Kasumi-1 (cell line): ENCODE results near the gene NATD1.

Experiments used
- DNase-seq, 2 experiments: peaks; one replicate each; lab custom pipeline; 2025; lab: John Stamatoyannopoulos, UW

The NATD1 gene

DNA sequence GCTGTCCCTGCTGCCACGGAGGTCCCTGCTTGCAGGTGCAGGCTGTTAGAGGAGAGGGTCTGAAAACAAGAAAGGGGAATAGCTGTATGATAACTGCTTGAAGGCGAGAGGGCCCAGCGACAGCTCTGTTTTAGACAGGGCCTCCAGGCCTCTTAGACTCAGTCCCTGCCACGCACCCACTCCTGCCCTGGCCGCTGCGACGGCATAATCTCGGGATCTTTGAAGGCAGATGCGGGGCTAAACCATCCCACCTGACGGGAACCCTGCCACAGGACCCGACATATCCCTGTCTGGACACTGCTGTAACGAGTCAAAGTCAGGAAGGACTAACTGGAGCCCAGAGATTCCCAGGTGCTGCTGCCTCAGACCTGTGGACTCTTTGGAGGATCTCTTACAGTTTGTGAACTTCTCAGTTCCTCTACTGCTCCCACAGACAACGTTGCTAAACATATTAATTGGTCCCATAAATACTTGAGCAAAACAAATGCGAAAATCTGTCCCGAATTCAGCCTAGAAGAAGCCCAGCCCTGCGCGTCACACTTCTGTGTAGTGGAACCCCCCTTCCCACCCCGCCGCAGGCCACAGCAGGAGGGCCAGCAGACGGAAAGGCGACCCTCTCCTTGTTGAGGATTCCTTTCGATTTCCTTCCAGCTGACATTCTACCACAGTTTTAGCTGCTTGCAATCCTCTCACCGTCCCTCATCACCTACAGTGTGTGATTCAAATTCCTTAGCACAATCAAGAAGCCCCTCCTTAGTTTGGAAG, 38.3 kb downstream of the NATD1 start:
- DNase-seq: no peak

GRCh38 chr17:21214015-21214776, 39.0 kb downstream of the NATD1 start, which contains the start of gene TMEM11:
Gene TMEM11, minus strand, starts transcription at chr17:21214161. Its CDS starts 9 bp downstream, at chr17:21214152.
- DNase-seq: peak; percentile 63 to 72

DNA sequence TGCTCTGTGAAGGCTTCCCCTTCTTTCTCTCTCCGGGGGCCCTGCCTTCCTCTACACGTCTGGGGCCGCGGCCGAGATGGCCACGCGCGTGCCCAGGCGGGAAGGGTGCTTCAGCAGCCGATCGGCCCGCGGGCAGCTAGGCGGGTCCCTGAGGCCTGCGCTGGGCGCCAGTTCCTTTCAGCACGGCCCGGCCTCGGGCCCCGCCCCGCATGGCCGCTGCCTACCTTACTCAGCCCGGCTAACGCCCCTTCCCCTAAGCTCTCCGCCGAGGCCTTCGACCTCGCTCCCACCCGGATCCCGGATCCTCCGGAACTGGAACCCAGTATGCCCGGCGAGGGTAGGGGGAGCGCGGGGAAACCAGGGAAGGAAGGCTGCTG, 39.6 kb downstream of the NATD1 start:
- DNase-seq: no peak

DNA sequence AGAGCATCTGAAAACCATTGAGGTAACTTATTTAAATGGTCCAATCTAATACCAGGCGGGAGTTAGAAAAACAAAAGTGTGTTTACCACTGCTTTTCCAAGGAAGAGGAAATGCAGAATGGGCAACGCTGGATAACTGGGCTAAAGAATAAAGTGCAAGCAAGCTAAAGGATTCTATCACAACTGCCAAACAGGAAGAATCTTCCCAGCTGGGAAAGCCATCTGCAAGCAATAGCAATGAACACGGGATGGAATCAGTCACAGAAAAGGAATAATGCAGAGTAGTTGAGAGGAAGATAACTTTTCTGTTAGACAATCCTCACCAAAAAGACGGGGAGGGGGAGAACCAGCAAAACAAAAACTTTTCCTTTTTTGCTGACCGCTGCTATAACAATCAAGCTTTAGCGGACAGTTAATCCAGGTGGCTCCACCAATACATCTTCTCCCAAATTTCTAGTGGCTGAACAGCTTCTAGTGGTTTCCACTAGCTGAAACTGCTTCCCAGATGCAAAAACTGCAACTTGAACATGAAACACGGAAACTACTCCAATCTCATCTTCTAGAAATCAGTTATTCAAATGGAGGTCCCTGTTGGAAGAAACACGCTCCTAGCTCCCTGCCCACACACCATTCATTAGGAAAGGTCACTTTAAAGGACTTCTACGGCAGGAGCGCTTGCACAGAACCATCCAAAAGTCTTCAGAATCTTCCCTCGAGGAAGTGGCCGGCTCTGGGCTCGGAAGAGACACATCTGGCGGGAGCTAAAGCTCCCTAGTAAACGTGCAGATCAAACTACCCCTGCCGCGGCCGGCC, 40.2 kb downstream of the NATD1 start:
- DNase-seq: no peak

GRCh38 chr17:21211825-21212479, 41.3 kb downstream of the NATD1 start:
- DNase-seq: no peak

GRCh38 chr17:21210411-21211076, 42.7 kb downstream of the NATD1 start:
- peak; percentile 22 to 35 for DNase-seq

GRCh38 chr17:21209511-21210175, 43.6 kb downstream of the NATD1 start:
- DNase-seq: no peak

- no peak for DNase-seq
Measured at GRCh38 chr17:21208352-21208751, 44.9 kb downstream of the NATD1 start.

GRCh38 chr17:21204935-21205334, 48.3 kb downstream of the NATD1 start:
- no peak for DNase-seq

GRCh38 chr17:21202512-21202911, 50.7 kb downstream of the NATD1 start:
- no peak for DNase-seq

GRCh38 chr17:21201874-21202273, 51.3 kb downstream of the NATD1 start:
- no peak for DNase-seq

- no peak for DNase-seq
Measured at GRCh38 chr17:21201298-21201595, 52.0 kb downstream of the NATD1 start.

GRCh38 chr17:21200590-21201297, 52.5 kb downstream of the NATD1 start:
- DNase-seq: no peak

GRCh38 chr17:21199856-21200255, 53.4 kb downstream of the NATD1 start:
- no peak for DNase-seq

DNA sequence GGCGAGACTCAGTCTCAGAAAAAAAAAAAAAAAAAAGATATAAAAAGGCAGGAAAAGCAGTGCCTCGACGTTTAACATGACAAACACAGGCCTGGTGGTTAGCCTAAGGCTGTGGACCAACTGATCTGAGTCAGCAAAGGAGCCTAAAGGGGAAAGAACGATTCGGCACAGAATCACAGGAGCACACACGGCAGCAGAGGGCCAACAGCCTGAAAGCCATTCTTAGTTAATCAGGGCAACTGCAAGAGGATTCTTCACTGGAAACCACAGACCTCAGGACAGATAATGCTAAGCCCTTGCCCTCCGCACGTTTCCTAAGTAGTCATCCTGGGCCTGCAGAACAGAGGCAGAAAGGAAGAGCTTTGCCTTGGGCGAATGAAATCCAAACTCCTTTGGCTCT, 53.9 kb downstream of the NATD1 start:
- DNase-seq: no peak

DNA sequence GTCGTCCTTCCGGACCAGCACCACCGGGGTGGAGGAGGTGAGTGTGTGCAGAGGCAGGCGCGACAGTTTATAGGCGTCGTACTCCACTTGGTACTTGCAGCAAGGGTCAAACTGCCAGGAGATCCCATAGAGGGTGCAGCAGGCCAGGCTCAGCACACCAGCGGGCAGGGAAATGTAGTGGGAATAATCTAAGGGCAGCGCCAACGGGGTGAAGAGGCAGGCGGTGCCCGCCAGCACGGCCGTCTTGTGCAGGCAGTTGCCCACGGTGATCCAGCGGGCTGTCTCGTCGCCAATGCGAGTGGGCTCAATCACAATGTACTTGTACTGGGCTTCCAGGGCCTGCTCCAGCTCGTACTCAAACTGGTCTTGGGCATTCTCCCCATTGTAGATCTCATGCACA, 54.8 kb downstream of the NATD1 start:
- DNase-seq: no peak

GRCh38 chr17:21196126-21196525, 57.1 kb downstream of the NATD1 start:
- DNase-seq: no peak

GRCh38 chr17:21194703-21195102, 58.5 kb downstream of the NATD1 start:
- DNase-seq: no peak

DNA sequence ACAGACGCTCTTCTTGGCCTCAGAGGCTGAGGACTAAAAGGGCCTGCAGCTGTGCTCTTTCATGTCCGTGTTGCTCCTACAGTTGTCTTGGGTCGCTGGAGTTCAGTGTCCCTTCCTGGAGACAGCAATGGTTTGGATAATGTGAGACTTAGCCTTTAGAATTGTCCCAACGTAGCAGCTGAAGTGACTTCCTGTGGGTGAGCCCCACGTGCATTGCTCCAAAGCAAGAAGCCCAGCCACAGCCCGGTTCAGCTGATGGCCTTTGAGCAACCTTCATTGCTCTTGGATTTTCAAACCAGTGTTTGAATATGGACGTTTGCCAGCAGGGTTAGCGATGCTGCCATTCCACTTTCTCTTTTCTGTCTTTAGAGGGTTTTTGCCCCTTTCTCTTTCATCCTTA, 59.0 kb downstream of the NATD1 start:
- no peak for DNase-seq

- no peak for DNase-seq
Measured at GRCh38 chr17:21193031-21193430, 60.2 kb downstream of the NATD1 start.
